ENCODE data around the gene ARHGAP44. TPM values are rescaled to one million over a fixed set of nuclear protein-coding genes. Genes with fewer than 3 reads are reported as not detected.

Gene ARHGAP44
- total RNA-seq, 1 experiment from 2014 or later = 0.40 TPM

GRCh38 chr17:12851901-12852435 lies 62.7 kb downstream of the ARHGAP44 start:
- Histone ChIP-seq H3K27me3 (ENCODE audit: low read length) (peaks cover 12% of the 10 kb centered on the region; the same call in 1 of the 2 replicates), H3K4me2 (ENCODE audit: low read length) (no peak overlapping the region), H4K20me1 (ENCODE audit: low read length) (no peaks in the 10 kb centered on the region), H3K27ac (ENCODE audit: low read length) (no peak overlapping the region), H3F3A (ENCODE audit: low read length, unreplicated experiment) (no peaks in the 10 kb centered on the region), H3K36me3 (ENCODE audit: low read depth, low read length) (no peaks in the 10 kb centered on the region), H2AFZ (ENCODE audit: low read length) (no peak overlapping the region), H3K79me2 (ENCODE audit: low read length) (no peaks in the 10 kb centered on the region), H3K9me3 (ENCODE audit: low read length) (no peaks in the 10 kb centered on the region; the same call in 1 of the 2 replicates), H3K4me1 (ENCODE audit: insufficient read depth, low read length) (no peaks in the 10 kb centered on the region), H3K4me3 (ENCODE audit: low read length) (no peak overlapping the region), H3K9ac (ENCODE audit: low read length) (no peak overlapping the region), H3K9me2 (replicated peaks; ENCODE audit: low read length) (no peaks in the 10 kb centered on the region)
- TF ChIP-seq EZH2 (IDR thresholded peaks at IDR 0.05; ENCODE audit: low read length, unreplicated experiment) (no peak), EZH2phosphoT487 (IDR thresholded peaks at IDR 0.05; ENCODE audit: borderline replicate concordance, low read length) (no peak)
- no TSS peak for BruUV-seq (replicated peaks)
- intact Hi-C loops (cut with micrococcal nuclease) = no loop called here
- no peak for DNase-seq
- ChIA-PET CTCF (no interaction called here), POLR2A (ENCODE audit: unreplicated experiment) (no interaction called here)
- ATAC-seq = no peak

- ChIA-PET CTCF (no interaction called here), POLR2A (ENCODE audit: unreplicated experiment) (no interaction called here)
- BruUV-seq (replicated peaks) = no TSS peak
- no peak overlapping the region for H3K9ac ChIP-seq (ENCODE audit: low read length)
- H3K79me2 ChIP-seq (ENCODE audit: low read length) = no peaks in the 10 kb centered on the region
- H4K20me1 ChIP-seq (ENCODE audit: low read length) = no peaks in the 10 kb centered on the region
- H3K4me1 ChIP-seq (ENCODE audit: insufficient read depth, low read length) = no peaks in the 10 kb centered on the region
- no peaks in the 10 kb centered on the region; the same call in 1 of the 2 replicates for H3K9me3 ChIP-seq (ENCODE audit: low read length)
- H2AFZ ChIP-seq (ENCODE audit: low read length) = no peak overlapping the region
- H3F3A ChIP-seq (ENCODE audit: low read length, unreplicated experiment) = no peaks in the 10 kb centered on the region
- intact Hi-C loops (cut with micrococcal nuclease) = no loop called here
- H3K36me3 ChIP-seq (ENCODE audit: low read depth, low read length) = no peaks in the 10 kb centered on the region
- H3K27me3 ChIP-seq (ENCODE audit: low read length) = 0 out of 2 replicates have a peak, but pooled peaks cover 4% of the 10 kb centered on the region
- TF ChIP-seq EZH2 (IDR thresholded peaks at IDR 0.05; ENCODE audit: low read length, unreplicated experiment) (no peak), EZH2phosphoT487 (IDR thresholded peaks at IDR 0.05; ENCODE audit: borderline replicate concordance, low read length) (no peak), CTCF (conservative IDR thresholded peaks at IDR 0.05; ENCODE audit: low read depth, low read length) (no peak)
- no peak overlapping the region for H3K4me2 ChIP-seq (ENCODE audit: low read length)
- ATAC-seq = no peak
- no peak overlapping the region for H3K4me3 ChIP-seq (ENCODE audit: low read length)
- H3K27ac ChIP-seq (ENCODE audit: low read length) = no peak overlapping the region
- DNase-seq = no peak
- no peaks in the 10 kb centered on the region for H3K9me2 ChIP-seq (replicated peaks; ENCODE audit: low read length)
These were observed 64.6 kb downstream of the ARHGAP44 start for GRCh38 chr17:12853921-12854320.

- Histone ChIP-seq H3K36me3 (ENCODE audit: low read depth, low read length) (no peaks in the 10 kb centered on the region), H2AFZ (ENCODE audit: low read length) (no peak overlapping the region), H3K27ac (ENCODE audit: low read length) (no peak overlapping the region), H3K9ac (ENCODE audit: low read length) (no peak overlapping the region), H3K79me2 (ENCODE audit: low read length) (no peaks in the 10 kb centered on the region), H3K4me2 (ENCODE audit: low read length) (no peak overlapping the region), H3K27me3 (ENCODE audit: low read length) (0 out of 2 replicates have a peak, but pooled peaks cover 4% of the 10 kb centered on the region), H3K4me1 (ENCODE audit: insufficient read depth, low read length) (no peaks in the 10 kb centered on the region), H3K4me3 (ENCODE audit: low read length) (no peak overlapping the region), H4K20me1 (ENCODE audit: low read length) (no peaks in the 10 kb centered on the region), H3K9me2 (replicated peaks; ENCODE audit: low read length) (no peaks in the 10 kb centered on the region), H3K9me3 (ENCODE audit: low read length) (no peaks in the 10 kb centered on the region; the same call in 1 of the 2 replicates), H3F3A (ENCODE audit: low read length, unreplicated experiment) (no peaks in the 10 kb centered on the region)
- ATAC-seq (no peak), DNase-seq (no peak)
- intact Hi-C loops (cut with micrococcal nuclease) = no loop called here
- BruUV-seq (replicated peaks) = no TSS peak
- TF ChIP-seq EZH2 (IDR thresholded peaks at IDR 0.05; ENCODE audit: low read length, unreplicated experiment) = no peak
- TF ChIP-seq CTCF (conservative IDR thresholded peaks at IDR 0.05; ENCODE audit: low read depth, low read length) = no peak
- no peak for TF ChIP-seq EZH2phosphoT487 (IDR thresholded peaks at IDR 0.05; ENCODE audit: borderline replicate concordance, low read length)
- CTCF ChIA-PET = no interaction called here
- POLR2A ChIA-PET (ENCODE audit: unreplicated experiment) = no interaction called here
These were observed 67.1 kb downstream of the ARHGAP44 start for GRCh38 chr17:12856416-12856815.
